WTC11 (cell line): Measurements from ENCODE around the gene GNRHR. TPM values are rescaled to one million over a fixed set of nuclear protein-coding genes. Genes with fewer than 3 reads are reported as not detected.

Experiments
- ATAC-seq: fragments of 200-7000 bp; cut with Tn5 transposase; 2 replicates; pipeline ENCODE4 v1.10.0; 2021; ENCODE audit warnings: mild to moderate bottlenecking, moderate library complexity
- CTCF ChIA-PET: fragments of 300-600 bp; sonication (Branson Sonifier 250); formaldehyde crosslinking; loops from one replicate; lab custom pipeline; 2021; ENCODE audit warnings: antibody characterized with exemption; lab: Charles Lee
- POLR2A ChIA-PET: fragments of 350-600 bp; sonication (Branson Sonifier 250); formaldehyde crosslinking; loops from one replicate; lab custom pipeline; 2021; ENCODE audit warnings: antibody characterized with exemption; lab: Charles Lee
- DNase-seq: peaks from one replicate; pipeline ENCODE4 v3.0.0; 2021; ENCODE audit warnings: low spot score
- H3K27ac Mint-ChIP-seq: 2 replicates; pipeline ENCODE4 v1.8.0; 2021; ENCODE audit warnings: mixed read lengths
- H3K27me3 Mint-ChIP-seq: 2 replicates; pipeline ENCODE4 v1.8.0; 2021; ENCODE audit warnings: low read depth, mild to moderate bottlenecking, moderate library complexity, mixed read lengths
- H3K36me3 Mint-ChIP-seq: 2 replicates; pipeline ENCODE4 v1.8.0; 2021; ENCODE audit warnings: mixed read lengths
- H3K4me1 Mint-ChIP-seq: 2 replicates; pipeline ENCODE4 v1.8.0; 2022; ENCODE audit warnings: mixed read lengths
- H3K4me3 Mint-ChIP-seq: 2 replicates; pipeline ENCODE4 v1.8.0; 2021; ENCODE audit warnings: mild to moderate bottlenecking, moderate library complexity, mixed read lengths
- H3K9me3 Mint-ChIP-seq: 2 replicates; pipeline ENCODE4 v1.8.0; 2021; ENCODE audit warnings: mixed read lengths
- ATF1 ChIP-seq: sonication (generic); formaldehyde crosslinking; IDR thresholded peaks from 2 replicates; pipeline ENCODE4 v1.8.1; 2023; ENCODE audit warnings: mild to moderate bottlenecking, moderate library complexity, missing genetic modification reagents
- ATF3 ChIP-seq: sonication (generic); formaldehyde crosslinking; conservative IDR thresholded peaks from 2 replicates; pipeline ENCODE4 v1.8.1; 2022; ENCODE audit warnings: mild to moderate bottlenecking, missing genetic modification reagents
- CREB1 ChIP-seq: sonication (generic); formaldehyde crosslinking; IDR thresholded peaks from 2 replicates; pipeline ENCODE4 v1.8.0; 2023; ENCODE audit warnings: mild to moderate bottlenecking, missing genetic modification reagents
- E2F1 ChIP-seq: sonication (generic); formaldehyde crosslinking; IDR thresholded peaks from 2 replicates; pipeline ENCODE4 v1.8.0; 2022; ENCODE audit warnings: mild to moderate bottlenecking, missing genetic modification reagents
- ESRRA ChIP-seq: sonication (generic); formaldehyde crosslinking; IDR thresholded peaks from 2 replicates; pipeline ENCODE4 v1.8.1; 2022; ENCODE audit warnings: mild to moderate bottlenecking, missing genetic modification reagents, borderline replicate concordance
- ETV6 ChIP-seq: sonication (generic); formaldehyde crosslinking; IDR thresholded peaks from 2 replicates; pipeline ENCODE4 v1.8.1; 2022; ENCODE audit warnings: mild to moderate bottlenecking, missing genetic modification reagents
- FOXJ3 ChIP-seq: sonication (generic); formaldehyde crosslinking; IDR thresholded peaks from 2 replicates; pipeline ENCODE4 v1.9.0; 2021; ENCODE audit warnings: missing genetic modification reagents, mild to moderate bottlenecking, borderline replicate concordance
- JAZF1 ChIP-seq: fragments of 250-450 bp; sonication (Bioruptor Pico); IDR thresholded peaks from 2 replicates; pipeline ENCODE4 v1.9.0; 2021; ENCODE audit warnings: moderate library complexity, mild to moderate bottlenecking, inconsistent platforms
- OVOL2 ChIP-seq: fragments of 250-450 bp; sonication (Bioruptor Pico); IDR thresholded peaks from 2 replicates; pipeline ENCODE4 v1.9.0; 2021; ENCODE audit warnings: mild to moderate bottlenecking, borderline replicate concordance
- PRRX2 ChIP-seq: fragments of 250-450 bp; sonication (Bioruptor Pico); IDR thresholded peaks from 2 replicates; pipeline ENCODE4 v1.8.0; 2021; ENCODE audit warnings: mild to moderate bottlenecking
- RORB ChIP-seq: fragments of 250-450 bp; sonication (Bioruptor Pico); IDR thresholded peaks from 2 replicates; pipeline ENCODE4 v1.9.0; 2021; ENCODE audit warnings: mild to moderate bottlenecking
- SMAD3 ChIP-seq: sonication (generic); formaldehyde crosslinking; IDR thresholded peaks from 2 replicates; pipeline ENCODE4 v1.8.0; 2022; ENCODE audit warnings: missing genetic modification reagents, mild to moderate bottlenecking, borderline replicate concordance
- ZNF263 ChIP-seq: sonication (generic); formaldehyde crosslinking; IDR thresholded peaks from 2 replicates; pipeline ENCODE4 v1.8.1; 2022; ENCODE audit warnings: low read depth, mild to moderate bottlenecking, moderate library complexity, missing genetic modification reagents
- ZNF317 ChIP-seq: sonication (generic); formaldehyde crosslinking; IDR thresholded peaks from 2 replicates; pipeline ENCODE4 v1.8.1; 2023; ENCODE audit warnings: low read depth, mild to moderate bottlenecking, moderate library complexity, missing genetic modification reagents, borderline replicate concordance
- ZNF671 ChIP-seq: fragments of 250-450 bp; sonication (Bioruptor Pico); IDR thresholded peaks from 2 replicates; pipeline ENCODE4 v1.8.0; 2021; ENCODE audit warnings: mild to moderate bottlenecking
- total RNA-seq: library from RNA; stranded (reverse); gene quantifications from 3 replicates; pipeline ENCODE4 v1.2.3, GENCODE V29; 2021
- TF ChIP-seq, protein P1 (sequence below): sonication (generic); formaldehyde crosslinking; IDR thresholded peaks from 2 replicates; pipeline ENCODE4 v1.8.1; 2023; ENCODE audit warnings: mild to moderate bottlenecking, missing genetic modification reagents, moderate library complexity
- TF ChIP-seq, protein P2 (sequence below): sonication (generic); formaldehyde crosslinking; IDR thresholded peaks from 2 replicates; pipeline ENCODE4 v1.8.0; 2022; ENCODE audit warnings: mild to moderate bottlenecking, missing genetic modification reagents
- TF ChIP-seq, protein P3 (sequence below): sonication (generic); formaldehyde crosslinking; IDR thresholded peaks from 2 replicates; pipeline ENCODE4 v1.8.1; 2023; ENCODE audit warnings: mild to moderate bottlenecking, missing genetic modification reagents, moderate library complexity

Gene GNRHR
- total RNA-seq, 1 experiment from 2014 or later: not detected

GRCh38 chr4:67796810-67797209 lies 42.6 kb upstream of the GNRHR start:
- no peak for DNase-seq
- H3K9me3 Mint-ChIP-seq: no peaks in the 10 kb centered on the region
- ChIA-PET CTCF (no interaction called here), POLR2A (no interaction called here)
- no peak overlapping the region for H3K27ac Mint-ChIP-seq
- no peaks in the 10 kb centered on the region for H3K4me1 Mint-ChIP-seq
- no peak overlapping the region for H3K4me3 Mint-ChIP-seq
- no peaks in the 10 kb centered on the region for H3K27me3 Mint-ChIP-seq
- no peak for ATAC-seq
- H3K36me3 Mint-ChIP-seq: no peaks in the 10 kb centered on the region
- TF ChIP-seq CREB1 (CRISPR knock-in tag) (no peak), JAZF1 (CRISPR knock-in tag) (no peak), SMAD3 (no peak)
- TF ChIP-seq, protein P1, sequence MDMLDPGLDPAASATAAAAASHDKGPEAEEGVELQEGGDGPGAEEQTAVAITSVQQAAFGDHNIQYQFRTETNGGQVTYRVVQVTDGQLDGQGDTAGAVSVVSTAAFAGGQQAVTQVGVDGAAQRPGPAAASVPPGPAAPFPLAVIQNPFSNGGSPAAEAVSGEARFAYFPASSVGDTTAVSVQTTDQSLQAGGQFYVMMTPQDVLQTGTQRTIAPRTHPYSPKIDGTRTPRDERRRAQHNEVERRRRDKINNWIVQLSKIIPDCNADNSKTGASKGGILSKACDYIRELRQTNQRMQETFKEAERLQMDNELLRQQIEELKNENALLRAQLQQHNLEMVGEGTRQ (CRISPR knock-in tag): no peak
- TF ChIP-seq, all 79 proteins: peak for 0

DNA sequence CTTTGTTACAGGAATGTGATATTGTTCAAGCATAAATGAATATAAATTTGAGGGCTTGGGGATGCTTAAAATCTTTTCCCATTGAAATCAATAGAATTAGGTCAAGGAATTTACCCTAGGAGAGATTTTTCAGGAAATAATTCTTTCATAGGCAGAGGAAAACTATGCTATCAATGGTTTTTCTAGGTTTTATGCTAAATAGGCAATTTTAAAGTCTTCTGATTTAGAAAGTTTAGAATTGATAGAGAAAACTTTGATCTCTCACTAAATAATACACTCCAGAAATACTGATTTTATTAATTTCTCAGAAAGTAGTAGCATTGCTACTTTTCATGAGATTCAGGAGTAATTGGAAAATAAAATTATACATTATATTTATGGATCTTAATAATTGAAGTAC lies 36.5 kb upstream of the GNRHR start:
- H3K27me3 Mint-ChIP-seq: no peaks in the 10 kb centered on the region
- ChIA-PET CTCF (no interaction called here), POLR2A (no interaction called here)
- ATAC-seq (no peak), DNase-seq (no peak)
- H3K4me1 Mint-ChIP-seq: no peaks in the 10 kb centered on the region
- H3K36me3 Mint-ChIP-seq: no peaks in the 10 kb centered on the region
- no peak for TF ChIP-seq E2F1
- TF ChIP-seq FOXJ3: no peak
- TF ChIP-seq, protein P1 (CRISPR knock-in tag): no peak
- no peak overlapping the region for H3K4me3 Mint-ChIP-seq
- no peak overlapping the region for H3K27ac Mint-ChIP-seq
- no peaks in the 10 kb centered on the region for H3K9me3 Mint-ChIP-seq

GRCh38 chr4:67787311-67787710 lies 33.1 kb upstream of the GNRHR start:
- ChIA-PET POLR2A (no interaction called here), CTCF (no interaction called here)
- Mint-ChIP-seq H3K9me3 (no peaks in the 10 kb centered on the region), H3K27me3 (no peaks in the 10 kb centered on the region), H3K36me3 (no peaks in the 10 kb centered on the region), H3K4me3 (no peak overlapping the region), H3K27ac (no peak overlapping the region), H3K4me1 (no peaks in the 10 kb centered on the region)
- ATAC-seq (no peak), DNase-seq (no peak)
- TF ChIP-seq OVOL2 (no peak), ZNF263 (CRISPR knock-in tag) (no peak), RORB (CRISPR knock-in tag) (no peak), ATF1 (CRISPR knock-in tag) (no peak), ZNF317 (CRISPR knock-in tag) (no peak), PRRX2 (no peak), ZNF671 (CRISPR knock-in tag) (no peak), ESRRA (CRISPR knock-in tag) (no peak), ETV6 (CRISPR knock-in tag) (no peak), ATF3 (CRISPR knock-in tag) (no peak)
- TF ChIP-seq, protein P2, sequence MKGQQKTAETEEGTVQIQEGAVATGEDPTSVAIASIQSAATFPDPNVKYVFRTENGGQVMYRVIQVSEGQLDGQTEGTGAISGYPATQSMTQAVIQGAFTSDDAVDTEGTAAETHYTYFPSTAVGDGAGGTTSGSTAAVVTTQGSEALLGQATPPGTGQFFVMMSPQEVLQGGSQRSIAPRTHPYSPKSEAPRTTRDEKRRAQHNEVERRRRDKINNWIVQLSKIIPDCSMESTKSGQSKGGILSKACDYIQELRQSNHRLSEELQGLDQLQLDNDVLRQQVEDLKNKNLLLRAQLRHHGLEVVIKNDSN: no peak
- TF ChIP-seq, protein P3, sequence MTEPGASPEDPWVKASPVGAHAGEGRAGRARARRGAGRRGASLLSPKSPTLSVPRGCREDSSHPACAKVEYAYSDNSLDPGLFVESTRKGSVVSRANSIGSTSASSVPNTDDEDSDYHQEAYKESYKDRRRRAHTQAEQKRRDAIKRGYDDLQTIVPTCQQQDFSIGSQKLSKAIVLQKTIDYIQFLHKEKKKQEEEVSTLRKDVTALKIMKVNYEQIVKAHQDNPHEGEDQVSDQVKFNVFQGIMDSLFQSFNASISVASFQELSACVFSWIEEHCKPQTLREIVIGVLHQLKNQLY (CRISPR knock-in tag): no peak
